Stimulated activated CD4-positive, alpha-beta T cell treated with anti-CD3 and anti-CD28 coated beads, Interleukin-1b, Interleukin-23, amount 100 ng/mL, for 4 hours (primary cell): ENCODE measurements around the gene GNG11.
"Not testable (repeated sequence)": the region's sequence is repeated elsewhere in the genome, so short reads cannot be mapped to it uniquely, and the experiment has no call there.

Source experiments
- DNase-seq, 2 donors: peaks; one replicate each; pipeline ENCODE4 v3.0.0-alpha.2; 2020; ENCODE audit warnings: low read depth in 2 of 2

GNG11 gene

GRCh38 chr7:93911242-93911641, 10.3 kb upstream of the GNG11 start:
- DNase-seq: not testable (repeated sequence)

GRCh38 chr7:93911661-93912060, 9.9 kb upstream of the GNG11 start:
- DNase-seq: not testable (repeated sequence)

- no peak for DNase-seq
Measured at GRCh38 chr7:93913197-93913596, 8.3 kb upstream of the GNG11 start.

GRCh38 chr7:93914581-93915066, 6.9 kb upstream of the GNG11 start:
- no peak for DNase-seq

GRCh38 chr7:93915206-93915842, 6.2 kb upstream of the GNG11 start:
- not testable (repeated sequence) for DNase-seq

- DNase-seq: not testable (repeated sequence)
Measured at GRCh38 chr7:93915888-93916287, 5.6 kb upstream of the GNG11 start.

GRCh38 chr7:93916315-93916714, 5.2 kb upstream of the GNG11 start:
- not testable (repeated sequence) for DNase-seq

- DNase-seq: no peak
Measured at GRCh38 chr7:93920496-93921182, 896 bp upstream of the GNG11 start.

- no peak for DNase-seq
Measured at GRCh38 chr7:93921186-93921585, 349 bp upstream of the GNG11 start.

- DNase-seq: no peak
Measured at GRCh38 chr7:93923296-93923695, 1.8 kb downstream of the GNG11 start.

- DNase-seq: no peak
Measured at GRCh38 chr7:93923942-93924341, 2.4 kb downstream of the GNG11 start.

- DNase-seq: no peak
Measured at GRCh38 chr7:93926800-93927199, 5.3 kb downstream of the GNG11 start.

- no peak for DNase-seq
Measured at GRCh38 chr7:93927585-93927984, 6.0 kb downstream of the GNG11 start.

- DNase-seq: no peak
Measured at GRCh38 chr7:93931655-93932054, 10.1 kb downstream of the GNG11 start.

GRCh38 chr7:93933156-93933555, 11.6 kb downstream of the GNG11 start:
- DNase-seq: no peak

GRCh38 chr7:93935102-93935501, 13.6 kb downstream of the GNG11 start:
- DNase-seq: no peak

GRCh38 chr7:93937818-93938217, 16.3 kb downstream of the GNG11 start:
- no peak for DNase-seq

GRCh38 chr7:93938293-93938692, 16.8 kb downstream of the GNG11 start:
- no peak for DNase-seq

GRCh38 chr7:93941945-93942344, 20.4 kb downstream of the GNG11 start:
- no peak for DNase-seq

- DNase-seq: no peak
Measured at GRCh38 chr7:93943816-93944540, 22.4 kb downstream of the GNG11 start.

GRCh38 chr7:93944673-93945072, 23.1 kb downstream of the GNG11 start:
- no peak for DNase-seq

- no peak for DNase-seq
Measured at GRCh38 chr7:93945083-93945482, 23.5 kb downstream of the GNG11 start.
